HepG2 (cell line): ENCODE measurements around the gene ENC1. TPM values are rescaled to one million over a fixed set of nuclear protein-coding genes. Genes with fewer than 3 reads are reported as not detected.

Experiments used
- ATAC-seq: fragments of 200-7000 bp; cut with Tn5 transposase; 3 replicates; pipeline ENCODE4 v1.9.1; 2020; ENCODE audit warnings: mild to moderate bottlenecking, moderate library complexity
- BruUV-seq: library from RNA; stranded (reverse); fragments of 400-500 nt; replicated peaks from 2 replicates; lab custom pipeline; 2021; lab: Mats Ljungman, UMichigan
- CTCF ChIA-PET: fragments of 300-600 bp; formaldehyde crosslinking; extraction: SDS; loops from one replicate; lab custom pipeline; 2021; ENCODE audit warnings: low total read pairs, inconsistent platforms, low intra/inter-chr PET ratio; lab: Yijun Ruan, JAX
- POLR2A ChIA-PET: fragments of 350-600 bp; sonication (Branson Sonifier 250); formaldehyde crosslinking; loops from one replicate; lab custom pipeline; 2020; ENCODE audit warnings: antibody characterized with exemption, inconsistent platforms; lab: Yijun Ruan, JAX
- DNase-seq: peaks from one replicate; pipeline ENCODE4 v3.0.0-alpha.2; 2015; ENCODE audit warnings: low spot score
- FAIRE-seq: peaks from 3 replicates; lab custom pipeline; 2011; peaks lifted over from hg19 to GRCh38; lab: Jason Lieb, UNC
- H2AFZ ChIP-seq: one replicate; pipeline ENCODE4 v1.6.1; 2011; ENCODE audit warnings: low read length, inconsistent platforms
- H3K27ac ChIP-seq: fragments of 300-600 bp; 3 replicates; pipeline ENCODE4 v1.8.0; 2011; ENCODE audit warnings: mixed run types, mild to moderate bottlenecking, mixed read lengths, low read length, inconsistent platforms; ENCODE audit not compliant: insufficient read depth; ENCODE audit errors: extremely low read length
- H3K27me3 ChIP-seq, 2 experiments: fragments of 200-600 bp in 1 of 2; 2 replicates in 1 of 2; 3 replicates in 1 of 2; pipeline versions ENCODE4 v1.6.0 to v1.8.0; 2011; ENCODE audit warnings: low read length in 2 of 2, mild to moderate bottlenecking in 2 of 2, moderate library complexity in 2 of 2, inconsistent platforms in 1 of 2; ENCODE audit not compliant: insufficient read depth in 2 of 2, control insufficient read depth in 1 of 2
- H3K36me3 ChIP-seq, 2 experiments: fragments of 200-600 bp in 1 of 2; replicated peaks in 1 of 2; 2 replicates in 1 of 2; 3 replicates in 1 of 2; pipeline versions ENCODE4 v1.5.1 to v1.8.0; 2011; ENCODE audit warnings: low read length in 2 of 2, inconsistent platforms in 1 of 2; ENCODE audit not compliant: insufficient read depth in 2 of 2, control insufficient read depth in 1 of 2
- H3K4me1 ChIP-seq: 2 replicates; pipeline ENCODE4 v1.5.1; 2012; ENCODE audit warnings: low read length, inconsistent platforms; ENCODE audit not compliant: insufficient read depth
- H3K4me2 ChIP-seq: 2 replicates; pipeline ENCODE4 v1.6.0; 2011; ENCODE audit warnings: low read depth, low read length, inconsistent platforms
- H3K4me3 ChIP-seq, 3 experiments: fragments of 200-600 bp in 1 of 3; sonication (generic), shearing (Covaris generic) in 1 of 3; replicated peaks in 1 of 3; 2 replicates each; pipeline ENCODE4 v1.5.1; 2011 to 2016; ENCODE audit warnings: low read length in 3 of 3, inconsistent platforms in 2 of 3, low read depth in 2 of 3, mild to moderate bottlenecking in 2 of 3, control low read depth in 1 of 3, mixed read lengths in 1 of 3; ENCODE audit not compliant: insufficient read depth in 1 of 3
- H3K79me2 ChIP-seq: one replicate; pipeline ENCODE4 v1.6.1; 2011; ENCODE audit warnings: low read length, inconsistent platforms; ENCODE audit not compliant: insufficient read depth
- H3K9ac ChIP-seq: 2 replicates; pipeline ENCODE4 v1.6.0; 2011; ENCODE audit warnings: mild to moderate bottlenecking, low read depth, low read length, inconsistent platforms; ENCODE audit not compliant: insufficient read depth
- H3K9me3 ChIP-seq: 2 replicates; pipeline ENCODE4 v1.5.1; 2012; ENCODE audit warnings: mild to moderate bottlenecking, low read length
- H4K20me1 ChIP-seq: 2 replicates; pipeline ENCODE4 v1.6.0; 2011; ENCODE audit warnings: inconsistent platforms, mild to moderate bottlenecking, low read length, moderate library complexity; ENCODE audit not compliant: insufficient read depth
- ATM ChIP-seq: fragments of 450-650 bp; IDR thresholded peaks from 2 replicates; pipeline ENCODE4 v1.7.1; 2017; ENCODE audit warnings: mild to moderate bottlenecking, borderline replicate concordance
- CENPT ChIP-seq: sonication (generic); formaldehyde crosslinking; IDR thresholded peaks from 2 replicates; pipeline ENCODE4 v1.8.0; 2022; ENCODE audit warnings: low read depth, mild to moderate bottlenecking, moderate library complexity, missing genetic modification reagents
- GTF2F1 ChIP-seq: fragments of 150-350 bp; IDR thresholded peaks from 2 replicates; pipeline ENCODE4 v1.6.1; 2014; ENCODE audit warnings: low read length
- HOXA3 ChIP-seq: sonication (generic); formaldehyde crosslinking; IDR thresholded peaks from 2 replicates; pipeline ENCODE4 v1.5.0; 2020; ENCODE audit warnings: missing genetic modification reagents
- IRF2 ChIP-seq: IDR thresholded peaks from 2 replicates; pipeline ENCODE4 v1.6.1; 2018; ENCODE audit warnings: missing genetic modification reagents, missing compliant biosample characterization
- MYC ChIP-seq: sonication (generic); formaldehyde crosslinking; IDR thresholded peaks from 2 replicates; pipeline ENCODE4 v1.9.0; 2021; ENCODE audit warnings: missing genetic modification reagents, borderline replicate concordance
- NBN ChIP-seq: fragments of 450-650 bp; conservative IDR thresholded peaks from 2 replicates; pipeline ENCODE4 v1.6.1; 2017
- POLR2AphosphoS5 ChIP-seq: IDR thresholded peaks from 2 replicates; pipeline ENCODE4 v1.6.1; 2012; ENCODE audit warnings: low read depth, low read length
- POLR2G ChIP-seq: fragments of 200-400 bp; formaldehyde crosslinking; IDR thresholded peaks from 2 replicates; pipeline ENCODE4 v1.6.1; 2018; ENCODE audit warnings: mild to moderate bottlenecking, low read depth, low read length, moderate library complexity
- RBFOX2 ChIP-seq: fragments of 200-400 bp; formaldehyde crosslinking; IDR thresholded peaks from 2 replicates; pipeline ENCODE4 v1.6.1; 2017; ENCODE audit warnings: low read depth, mild to moderate bottlenecking, low read length
- RBM22 ChIP-seq: fragments of 200-400 bp; formaldehyde crosslinking; optimal IDR thresholded peaks from 2 replicates; pipeline ENCODE3; 2017; ENCODE audit warnings: mild to moderate bottlenecking, low read length, moderate library complexity
- STAG1 ChIP-seq: sonication (generic); formaldehyde crosslinking; IDR thresholded peaks from 2 replicates; pipeline ENCODE4 v1.4.0; 2020; ENCODE audit warnings: missing genetic modification reagents
- ZNF280B ChIP-seq: sonication (generic); formaldehyde crosslinking; IDR thresholded peaks from 2 replicates; pipeline ENCODE4 v1.5.0; 2020; ENCODE audit warnings: missing genetic modification reagents, mild to moderate bottlenecking, borderline replicate concordance
- ZNF674 ChIP-seq: sonication (generic); formaldehyde crosslinking; IDR thresholded peaks from 2 replicates; pipeline ENCODE4 v1.5.0; 2020; ENCODE audit warnings: low read depth, mild to moderate bottlenecking, missing genetic modification reagents
- WGBS: methylation state at CpG from one replicate; pipeline ENCODE4 v1.1.6; 2017; ENCODE audit warnings: low lambda C conversion rate; 5-methylcytosine and 5-hydroxymethylcytosine counted together
- in situ Hi-C: cut with HindIII; loops from 2 replicates; pipeline ENCODE4 v1.10.0; 2017; ENCODE audit warnings: low pct_unique_long_range_greater_than_20kb; ENCODE audit not compliant: extremely low pct_ligation_motif_present
- intact Hi-C: fragments of 100-400 bp; cut with micrococcal nuclease; formaldehyde crosslinking; loops from one replicate; pipeline ENCODE4 v1.10.0; 2022; ENCODE audit not compliant: unreplicated experiment
- polyA plus RNA-seq, 8 experiments: library from polyadenylated mRNA; depleted of rRNA in 3 of 8; stranded (reverse) in 7 of 8; unstranded in 1 of 8; fragments of >200 nt; fragmentation: Illumina TruSeq in 4 of 8; extraction: Trizol in 4 of 8; gene quantifications; 2 replicates each; pipeline versions ENCODE4 v1.2.1 to v1.2.3, GENCODE V29; 2011 to 2016; ENCODE audit warnings: low read depth in 4 of 8, missing spikeins in 1 of 8, mixed read lengths in 1 of 8; ENCODE audit not compliant: insufficient read depth in 1 of 8
- total RNA-seq, 5 experiments: library from RNA; depleted of rRNA; stranded (reverse); fragments of >200 nt; fragmentation: Illumina TruSeq; extraction: Trizol; gene quantifications; 2 replicates each; pipeline ENCODE4 v1.2.3, GENCODE V29; 2016; ENCODE audit warnings: low read depth in 1 of 5

ENC1 gene
- total and polyA plus RNA-seq, 2 of the 13 experiments (the other 11 are each of a cell fraction or from before 2014, with no cell fraction given) = 63.8 to 64.4 TPM

DNA sequence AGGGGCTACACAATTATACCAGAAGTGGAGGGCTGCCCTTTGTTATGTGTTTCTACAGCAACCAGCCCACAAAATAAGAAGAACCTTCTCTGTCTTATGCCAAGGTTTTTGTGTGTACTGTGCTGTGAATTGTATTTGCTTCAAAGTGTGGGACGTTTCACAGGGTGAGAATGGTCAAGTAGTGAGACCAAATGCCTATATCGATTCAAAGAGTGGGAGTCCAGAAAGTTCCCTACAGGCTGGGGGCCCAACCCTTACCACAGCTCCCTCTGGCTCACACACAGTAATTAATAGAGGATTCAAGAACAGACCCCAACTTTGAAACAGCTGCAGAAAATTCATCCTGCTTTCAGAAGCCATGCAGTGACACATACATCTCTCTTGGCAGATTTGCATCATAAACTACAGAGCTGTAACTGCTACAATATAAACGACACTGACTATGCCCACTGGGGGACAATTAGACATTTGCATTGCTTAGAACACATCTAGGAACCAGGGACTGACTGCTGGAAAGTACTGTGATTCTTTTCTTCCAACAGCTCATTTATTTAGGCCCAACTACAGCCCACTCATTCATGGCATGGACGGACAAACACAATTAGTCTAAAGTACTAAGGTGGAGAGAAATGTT is 12.8 kb downstream of the ENC1 start:
- no TSS peak for BruUV-seq
- ChIA-PET CTCF (no interaction called here), POLR2A (interaction anchor here (6.6 kb wide), 1 partner anchor 13 kb away, joined by 51 read pairs; the partner anchor contains the start of gene ENC1)
- no peak for ATAC-seq
- Histone ChIP-seq H3K27ac (peak overlapping the region; percentile 9), H3K9ac (no peak overlapping the region)
- FAIRE-seq = no peak
- intact Hi-C loops (loop anchor here (5.0 kb wide), 1 partner anchor 40 kb away; no protein-coding TSS in a partner anchor), in situ Hi-C loops (no loop called here)
- TF ChIP-seq POLR2AphosphoS5 (peak; percentile 13), MYC (CRISPR knock-in tag) (no peak), CENPT (CRISPR knock-in tag) (no peak), GTF2F1 (no peak), ATM (no peak), RBM22 (peak; percentile 81), POLR2G (peak; percentile 56), NBN (no peak), IRF2 (CRISPR knock-in tag) (no peak), RBFOX2 (peak; percentile 55; the same call in 1 of the 2 replicates), ZNF280B (CRISPR knock-in tag) (no peak), STAG1 (CRISPR knock-in tag) (no peak), HOXA3 (CRISPR knock-in tag) (no peak), ZNF674 (CRISPR knock-in tag) (no peak)
- TF ChIP-seq, all 625 proteins: peak for 4
- Histone ChIP-seq H3K9me3 (peaks cover 4% of the 10 kb centered on the region; the same call in 1 of the 2 replicates), H3K36me3 (peaks cover 11 to 38% of the 10 kb centered on the region in 2 experiments), H3K4me3 (no peak overlapping the region), H3K79me2 (peaks cover 27% of the 10 kb centered on the region), H3K4me1 (peaks cover 72% of the 10 kb centered on the region), H3K27me3 (no peaks in the 10 kb centered on the region), H2AFZ (no peak overlapping the region), H3K4me2 (no peak overlapping the region), H4K20me1 (peaks cover 31% of the 10 kb centered on the region)
- no peak for DNase-seq
- WGBS = 81% methylated on average over 4 of the region's 4 CpGs
